HepG2 (cell line): Measurements from ENCODE around the gene TRPM5. TPM values are rescaled to one million over a fixed set of nuclear protein-coding genes. Genes with fewer than 3 reads are reported as not detected.

Experiments used
- ATAC-seq: fragments of 200-7000 bp; cut with Tn5 transposase; 3 replicates; pipeline ENCODE4 v1.9.1; 2020; ENCODE audit warnings: mild to moderate bottlenecking, moderate library complexity
- BruUV-seq: library from RNA; stranded (reverse); fragments of 400-500 nt; replicated peaks from 2 replicates; lab custom pipeline; 2021; lab: Mats Ljungman, UMichigan
- CTCF ChIA-PET: fragments of 300-600 bp; formaldehyde crosslinking; extraction: SDS; loops from one replicate; lab custom pipeline; 2021; ENCODE audit warnings: low total read pairs, inconsistent platforms, low intra/inter-chr PET ratio; lab: Yijun Ruan, JAX
- POLR2A ChIA-PET: fragments of 350-600 bp; sonication (Branson Sonifier 250); formaldehyde crosslinking; loops from one replicate; lab custom pipeline; 2020; ENCODE audit warnings: antibody characterized with exemption, inconsistent platforms; lab: Yijun Ruan, JAX
- DNase-seq: peaks from one replicate; pipeline ENCODE4 v3.0.0-alpha.2; 2015; ENCODE audit warnings: low spot score
- FAIRE-seq: peaks from 3 replicates; lab custom pipeline; 2011; peaks lifted over from hg19 to GRCh38; lab: Jason Lieb, UNC
- H2AFZ ChIP-seq: one replicate; pipeline ENCODE4 v1.6.1; 2011; ENCODE audit warnings: low read length, inconsistent platforms
- H3K27ac ChIP-seq: fragments of 300-600 bp; 3 replicates; pipeline ENCODE4 v1.8.0; 2011; ENCODE audit warnings: mixed run types, mild to moderate bottlenecking, mixed read lengths, low read length, inconsistent platforms; ENCODE audit not compliant: insufficient read depth; ENCODE audit errors: extremely low read length
- H3K27me3 ChIP-seq, 2 experiments: fragments of 200-600 bp in 1 of 2; 2 replicates in 1 of 2; 3 replicates in 1 of 2; pipeline versions ENCODE4 v1.6.0 to v1.8.0; 2011; ENCODE audit warnings: low read length in 2 of 2, mild to moderate bottlenecking in 2 of 2, moderate library complexity in 2 of 2, inconsistent platforms in 1 of 2; ENCODE audit not compliant: insufficient read depth in 2 of 2, control insufficient read depth in 1 of 2
- H3K36me3 ChIP-seq, 2 experiments: fragments of 200-600 bp in 1 of 2; replicated peaks in 1 of 2; 2 replicates in 1 of 2; 3 replicates in 1 of 2; pipeline versions ENCODE4 v1.5.1 to v1.8.0; 2011; ENCODE audit warnings: low read length in 2 of 2, inconsistent platforms in 1 of 2; ENCODE audit not compliant: insufficient read depth in 2 of 2, control insufficient read depth in 1 of 2
- H3K4me1 ChIP-seq: 2 replicates; pipeline ENCODE4 v1.5.1; 2012; ENCODE audit warnings: low read length, inconsistent platforms; ENCODE audit not compliant: insufficient read depth
- H3K4me2 ChIP-seq: 2 replicates; pipeline ENCODE4 v1.6.0; 2011; ENCODE audit warnings: low read depth, low read length, inconsistent platforms
- H3K4me3 ChIP-seq, 3 experiments: fragments of 200-600 bp in 1 of 3; sonication (generic), shearing (Covaris generic) in 1 of 3; replicated peaks in 1 of 3; 2 replicates each; pipeline ENCODE4 v1.5.1; 2011 to 2016; ENCODE audit warnings: low read length in 3 of 3, inconsistent platforms in 2 of 3, low read depth in 2 of 3, mild to moderate bottlenecking in 2 of 3, control low read depth in 1 of 3, mixed read lengths in 1 of 3; ENCODE audit not compliant: insufficient read depth in 1 of 3
- H3K79me2 ChIP-seq: one replicate; pipeline ENCODE4 v1.6.1; 2011; ENCODE audit warnings: low read length, inconsistent platforms; ENCODE audit not compliant: insufficient read depth
- H3K9ac ChIP-seq: 2 replicates; pipeline ENCODE4 v1.6.0; 2011; ENCODE audit warnings: mild to moderate bottlenecking, low read depth, low read length, inconsistent platforms; ENCODE audit not compliant: insufficient read depth
- H3K9me3 ChIP-seq: 2 replicates; pipeline ENCODE4 v1.5.1; 2012; ENCODE audit warnings: mild to moderate bottlenecking, low read length
- H4K20me1 ChIP-seq: 2 replicates; pipeline ENCODE4 v1.6.0; 2011; ENCODE audit warnings: inconsistent platforms, mild to moderate bottlenecking, low read length, moderate library complexity; ENCODE audit not compliant: insufficient read depth
- HDAC2 ChIP-seq: sonication (generic); formaldehyde crosslinking; IDR thresholded peaks from 2 replicates; pipeline ENCODE4 v1.4.0; 2020; ENCODE audit warnings: missing genetic modification reagents
- MATR3 ChIP-seq: sonication (generic); formaldehyde crosslinking; IDR thresholded peaks from 2 replicates; pipeline ENCODE4 v1.4.0; 2020; ENCODE audit warnings: missing genetic modification reagents
- MBNL3 ChIP-seq: fragments of 250-450 bp; sonication (Bioruptor Pico); conservative IDR thresholded peaks from 2 replicates; pipeline ENCODE4 v1.8.0; 2022; ENCODE audit warnings: mild to moderate bottlenecking, inconsistent platforms
- SRSF1 ChIP-seq: fragments of 200-400 bp; formaldehyde crosslinking; optimal IDR thresholded peaks from 2 replicates; pipeline ENCODE3; 2017; ENCODE audit warnings: mild to moderate bottlenecking, low read depth, low read length, moderate library complexity
- ZNF569 ChIP-seq: sonication (generic); formaldehyde crosslinking; IDR thresholded peaks from 2 replicates; pipeline ENCODE4 v1.5.0; 2020; ENCODE audit warnings: mild to moderate bottlenecking, missing genetic modification reagents, moderate library complexity, borderline replicate concordance
- WGBS: methylation state at CpG from one replicate; pipeline ENCODE4 v1.1.6; 2017; ENCODE audit warnings: low lambda C conversion rate; 5-methylcytosine and 5-hydroxymethylcytosine counted together
- in situ Hi-C: cut with HindIII; loops from 2 replicates; pipeline ENCODE4 v1.10.0; 2017; ENCODE audit warnings: low pct_unique_long_range_greater_than_20kb; ENCODE audit not compliant: extremely low pct_ligation_motif_present
- intact Hi-C: fragments of 100-400 bp; cut with micrococcal nuclease; formaldehyde crosslinking; loops from one replicate; pipeline ENCODE4 v1.10.0; 2022; ENCODE audit not compliant: unreplicated experiment
- polyA plus RNA-seq, 8 experiments: library from polyadenylated mRNA; depleted of rRNA in 3 of 8; stranded (reverse) in 7 of 8; unstranded in 1 of 8; fragments of >200 nt; fragmentation: Illumina TruSeq in 4 of 8; extraction: Trizol in 4 of 8; gene quantifications; 2 replicates each; pipeline versions ENCODE4 v1.2.1 to v1.2.3, GENCODE V29; 2011 to 2016; ENCODE audit warnings: low read depth in 4 of 8, missing spikeins in 1 of 8, mixed read lengths in 1 of 8; ENCODE audit not compliant: insufficient read depth in 1 of 8
- total RNA-seq, 5 experiments: library from RNA; depleted of rRNA; stranded (reverse); fragments of >200 nt; fragmentation: Illumina TruSeq; extraction: Trizol; gene quantifications; 2 replicates each; pipeline ENCODE4 v1.2.3, GENCODE V29; 2016; ENCODE audit warnings: low read depth in 1 of 5
- TF ChIP-seq, protein P1 (sequence below): fragments of 450-650 bp; IDR thresholded peaks from 2 replicates; pipeline ENCODE4 v1.6.1; 2016
- TF ChIP-seq, protein P2 (sequence below): sonication (generic); formaldehyde crosslinking; IDR thresholded peaks from 2 replicates; pipeline ENCODE4 v1.5.1; 2020; ENCODE audit warnings: missing genetic modification reagents, mild to moderate bottlenecking, borderline replicate concordance

TRPM5 gene
- total and polyA plus RNA-seq, 2 of the 13 experiments (the other 11 are each of a cell fraction or from before 2014, with no cell fraction given) = 0.12 TPM; not detected in 1

DNA sequence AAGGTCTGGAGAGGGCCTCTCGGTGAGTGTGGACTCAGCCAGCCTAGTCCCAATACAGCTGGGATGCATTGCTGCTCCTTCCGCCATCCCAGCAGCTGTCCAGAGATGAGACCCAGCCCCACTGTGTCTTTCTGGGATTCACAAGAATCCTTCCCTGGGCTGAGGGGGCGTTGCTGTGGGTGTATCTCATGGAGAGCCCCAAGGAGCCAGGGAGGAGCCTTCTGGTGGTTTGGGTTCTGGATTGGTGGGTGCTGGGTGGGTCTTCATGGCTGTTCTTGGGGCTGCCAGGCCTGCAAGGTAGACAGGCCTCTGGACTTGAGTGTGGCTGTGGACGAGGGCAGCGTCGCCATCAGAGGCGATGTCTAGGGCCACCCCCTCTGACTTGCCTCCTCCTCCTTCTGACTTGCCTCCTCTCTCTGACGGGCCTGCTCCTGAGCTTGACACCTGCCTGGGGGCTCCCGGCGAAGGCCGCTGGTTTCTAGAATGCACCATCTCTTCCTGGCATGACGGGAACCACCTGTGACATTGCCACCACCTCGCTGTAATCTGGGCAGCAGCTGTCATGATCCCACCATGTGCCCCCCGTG lies 17.7 kb upstream of the TRPM5 start:
- WGBS = 51% methylated on average over 11 of the region's 14 CpGs

More for the DNA sequence above, 17.7 kb upstream of the TRPM5 start:
- no TSS peak for BruUV-seq
- Histone ChIP-seq H3K9me3 (no peaks in the 10 kb centered on the region), H2AFZ (no peak overlapping the region), H3K27me3 (peaks cover 14 to 86% of the 10 kb centered on the region in 2 experiments), H3K79me2 (no peaks in the 10 kb centered on the region), H3K4me2 (no peak overlapping the region), H4K20me1 (no peaks in the 10 kb centered on the region), H3K9ac (no peak overlapping the region), H3K4me1 (peaks cover 21% of the 10 kb centered on the region), H3K4me3 (no peak overlapping the region), H3K27ac (no peak overlapping the region), H3K36me3 (no peaks in the 10 kb centered on the region)
- intact Hi-C loops = no loop called here
- TF ChIP-seq MATR3 (CRISPR knock-in tag) = no peak
- no peak for TF ChIP-seq HDAC2 (CRISPR knock-in tag)
- TF ChIP-seq, protein P1, sequence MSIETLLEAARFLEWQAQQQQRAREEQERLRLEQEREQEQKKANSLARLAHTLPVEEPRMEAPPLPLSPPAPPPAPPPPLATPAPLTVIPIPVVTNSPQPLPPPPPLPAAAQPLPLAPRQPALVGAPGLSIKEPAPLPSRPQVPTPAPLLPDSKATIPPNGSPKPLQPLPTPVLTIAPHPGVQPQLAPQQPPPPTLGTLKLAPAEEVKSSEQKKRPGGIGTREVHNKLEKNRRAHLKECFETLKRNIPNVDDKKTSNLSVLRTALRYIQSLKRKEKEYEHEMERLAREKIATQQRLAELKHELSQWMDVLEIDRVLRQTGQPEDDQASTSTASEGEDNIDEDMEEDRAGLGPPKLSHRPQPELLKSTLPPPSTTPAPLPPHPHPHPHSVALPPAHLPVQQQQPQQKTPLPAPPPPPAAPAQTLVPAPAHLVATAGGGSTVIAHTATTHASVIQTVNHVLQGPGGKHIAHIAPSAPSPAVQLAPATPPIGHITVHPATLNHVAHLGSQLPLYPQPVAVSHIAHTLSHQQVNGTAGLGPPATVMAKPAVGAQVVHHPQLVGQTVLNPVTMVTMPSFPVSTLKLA = 0 out of 2 replicates have a peak, but pooled peaks have one; percentile 20
- TF ChIP-seq SRSF1 = no peak
- no peak for TF ChIP-seq ZNF569 (CRISPR knock-in tag)
- TF ChIP-seq MBNL3 = no peak
- TF ChIP-seq, protein P2, sequence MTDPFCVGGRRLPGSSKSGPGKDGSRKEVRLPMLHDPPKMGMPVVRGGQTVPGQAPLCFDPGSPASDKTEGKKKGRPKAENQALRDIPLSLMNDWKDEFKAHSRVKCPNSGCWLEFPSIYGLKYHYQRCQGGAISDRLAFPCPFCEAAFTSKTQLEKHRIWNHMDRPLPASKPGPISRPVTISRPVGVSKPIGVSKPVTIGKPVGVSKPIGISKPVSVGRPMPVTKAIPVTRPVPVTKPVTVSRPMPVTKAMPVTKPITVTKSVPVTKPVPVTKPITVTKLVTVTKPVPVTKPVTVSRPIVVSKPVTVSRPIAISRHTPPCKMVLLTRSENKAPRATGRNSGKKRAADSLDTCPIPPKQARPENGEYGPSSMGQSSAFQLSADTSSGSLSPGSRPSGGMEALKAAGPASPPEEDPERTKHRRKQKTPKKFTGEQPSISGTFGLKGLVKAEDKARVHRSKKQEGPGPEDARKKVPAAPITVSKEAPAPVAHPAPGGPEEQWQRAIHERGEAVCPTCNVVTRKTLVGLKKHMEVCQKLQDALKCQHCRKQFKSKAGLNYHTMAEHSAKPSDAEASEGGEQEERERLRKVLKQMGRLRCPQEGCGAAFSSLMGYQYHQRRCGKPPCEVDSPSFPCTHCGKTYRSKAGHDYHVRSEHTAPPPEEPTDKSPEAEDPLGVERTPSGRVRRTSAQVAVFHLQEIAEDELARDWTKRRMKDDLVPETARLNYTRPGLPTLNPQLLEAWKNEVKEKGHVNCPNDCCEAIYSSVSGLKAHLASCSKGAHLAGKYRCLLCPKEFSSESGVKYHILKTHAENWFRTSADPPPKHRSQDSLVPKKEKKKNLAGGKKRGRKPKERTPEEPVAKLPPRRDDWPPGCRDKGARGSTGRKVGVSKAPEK (CRISPR knock-in tag) = no peak
- FAIRE-seq (no peak), DNase-seq (no peak), ATAC-seq (no peak)
- POLR2A ChIA-PET = no interaction called here
- CTCF ChIA-PET = no interaction called here
- in situ Hi-C loops = no loop called here
